IMR-90 (cell line): ENCODE data around the gene NAPSA. TPM values are rescaled to one million over a fixed set of nuclear protein-coding genes. Genes with fewer than 3 reads are reported as not detected.

Experiments
- ATAC-seq: fragments of 200-7000 bp; cut with Tn5 transposase; 2 replicates; pipeline ENCODE4 v1.9.1; 2020; ENCODE audit warnings: low read depth, mild to moderate bottlenecking, moderate library complexity
- BruUV-seq: library from RNA; stranded (reverse); fragments of 400-500 nt; replicated peaks from 2 replicates; lab custom pipeline; 2021; lab: Mats Ljungman, UMichigan
- CTCF ChIA-PET: fragments of 300-600 bp; formaldehyde crosslinking; extraction: SDS; loops from one replicate; lab custom pipeline; 2021; ENCODE audit warnings: antibody characterized with exemption; lab: Yijun Ruan, JAX
- POLR2A ChIA-PET: fragments of 300-600 bp; sonication (Branson Sonifier 250); formaldehyde crosslinking; loops from one replicate; lab custom pipeline; 2022; ENCODE audit warnings: antibody characterized with exemption; ENCODE audit not compliant: unreplicated experiment; lab: Charles Lee
- DNase-seq: peaks from one replicate; pipeline ENCODE4 v3.0.0; 2013
- H2AFZ ChIP-seq: replicated peaks from 2 replicates; pipeline ENCODE3; 2013; ENCODE audit warnings: low read length, mild to moderate bottlenecking; ENCODE audit not compliant: poor library complexity
- H2AK5ac ChIP-seq: 2 replicates; pipeline ENCODE4 v1.6.1; 2013; ENCODE audit warnings: low read depth, low read length, inconsistent platforms
- H2AK9ac ChIP-seq: replicated peaks from 2 replicates; pipeline ENCODE3; 2013; ENCODE audit warnings: mild to moderate bottlenecking, low read depth, low read length, moderate library complexity; ENCODE audit not compliant: poor library complexity
- H2BK120ac ChIP-seq: 2 replicates; pipeline ENCODE4 v1.6.1; 2013; ENCODE audit warnings: low read depth, low read length, inconsistent platforms
- H2BK15ac ChIP-seq: 3 replicates; pipeline ENCODE4 v1.6.1; 2013; ENCODE audit warnings: low read depth, low read length, inconsistent platforms
- H2BK20ac ChIP-seq: 2 replicates; pipeline ENCODE4 v1.6.1; 2013; ENCODE audit warnings: low read depth, mild to moderate bottlenecking, inconsistent platforms, low read length, moderate library complexity
- H2BK5ac ChIP-seq: 2 replicates; pipeline ENCODE4 v1.6.1; 2013; ENCODE audit warnings: mild to moderate bottlenecking, low read depth, low read length, inconsistent platforms; ENCODE audit not compliant: poor library complexity, severe bottlenecking
- H3K14ac ChIP-seq: replicated peaks from 2 replicates; pipeline ENCODE4 v1.6.1; 2013; ENCODE audit warnings: low read depth, low read length, inconsistent platforms
- H3K18ac ChIP-seq: 2 replicates; pipeline ENCODE4 v1.6.1; 2013; ENCODE audit warnings: low read depth, low read length, control low read depth
- H3K23ac ChIP-seq: 2 replicates; pipeline ENCODE4 v1.6.1; 2013; ENCODE audit warnings: low read depth, low read length, inconsistent platforms
- H3K27ac ChIP-seq: 2 replicates; pipeline ENCODE4 v1.5.1; 2013; ENCODE audit warnings: mild to moderate bottlenecking, control low read depth, low read length; ENCODE audit not compliant: insufficient read depth
- H3K27me3 ChIP-seq: 2 replicates; pipeline ENCODE4 v1.6.1; 2013; ENCODE audit warnings: low read length; ENCODE audit not compliant: control insufficient read depth, insufficient read depth
- H3K36me3 ChIP-seq: 2 replicates; pipeline ENCODE4 v1.6.1; 2013; ENCODE audit warnings: low read length, mixed read lengths; ENCODE audit not compliant: control insufficient read depth, insufficient read depth
- H3K4ac ChIP-seq: 2 replicates; pipeline ENCODE4 v1.6.1; 2013; ENCODE audit warnings: low read depth, low read length, inconsistent platforms
- H3K4me1 ChIP-seq: 2 replicates; pipeline ENCODE4 v1.6.1; 2013; ENCODE audit warnings: low read length, mixed read lengths; ENCODE audit not compliant: control insufficient read depth, insufficient read depth
- H3K4me2 ChIP-seq: 2 replicates; pipeline ENCODE4 v1.6.1; 2013; ENCODE audit warnings: low read depth, mild to moderate bottlenecking, control low read depth, low read length, moderate library complexity
- H3K4me3 ChIP-seq: 2 replicates; pipeline ENCODE4 v1.5.1; 2013; ENCODE audit warnings: low read depth, mild to moderate bottlenecking, control low read depth, low read length, moderate library complexity; ENCODE audit not compliant: insufficient read depth
- H3K56ac ChIP-seq: 2 replicates; pipeline ENCODE4 v1.6.1; 2013; ENCODE audit warnings: low read length, inconsistent platforms; ENCODE audit not compliant: insufficient read depth; ENCODE audit errors: extremely low read depth
- H3K79me1 ChIP-seq, 2 experiments: 2 replicates each; pipeline ENCODE4 v1.6.1; 2013; ENCODE audit warnings: low read length in 2 of 2, inconsistent platforms in 1 of 2, low read depth in 1 of 2
- H3K9ac ChIP-seq: 2 replicates; pipeline ENCODE4 v1.6.1; 2013; ENCODE audit warnings: low read depth, low read length, control low read depth
- H3K9me1 ChIP-seq: 2 replicates; pipeline ENCODE4 v1.6.1; 2013; ENCODE audit warnings: low read length, inconsistent platforms; ENCODE audit not compliant: insufficient read depth
- H3K9me3 ChIP-seq: 2 replicates; pipeline ENCODE4 v1.6.1; 2013; ENCODE audit warnings: low read length; ENCODE audit not compliant: control insufficient read depth, insufficient read depth
- H4K20me1 ChIP-seq: 2 replicates; pipeline ENCODE4 v1.6.1; 2013; ENCODE audit warnings: low read length, inconsistent platforms; ENCODE audit not compliant: insufficient read depth
- H4K5ac ChIP-seq: 2 replicates; pipeline ENCODE4 v1.6.1; 2013; ENCODE audit warnings: mild to moderate bottlenecking, low read depth, low read length, control low read depth
- H4K8ac ChIP-seq, 2 experiments: 2 replicates each; pipeline ENCODE4 v1.6.1; 2013; ENCODE audit warnings: low read depth in 2 of 2, low read length in 2 of 2, control low read depth in 1 of 2, inconsistent platforms in 1 of 2
- H4K91ac ChIP-seq: 2 replicates; pipeline ENCODE4 v1.6.1; 2013; ENCODE audit warnings: low read depth, low read length, inconsistent platforms; ENCODE audit not compliant: insufficient read depth
- BHLHE40 ChIP-seq: fragments of 150-350 bp; IDR thresholded peaks from 2 replicates; pipeline ENCODE4 v1.6.1; 2016; ENCODE audit warnings: mild to moderate bottlenecking, low read depth, low read length
- CEBPB ChIP-seq: IDR thresholded peaks from 2 replicates; pipeline ENCODE4 v1.6.1; 2012; ENCODE audit warnings: low read depth, low read length, improper control_type of control experiment
- CHD1 ChIP-seq: IDR thresholded peaks from 2 replicates; pipeline ENCODE4 v1.6.1; 2012; ENCODE audit warnings: low read depth, low read length, improper control_type of control experiment
- CTCF ChIP-seq: conservative IDR thresholded peaks from 2 replicates; pipeline ENCODE4 v1.5.1; 2012; ENCODE audit warnings: mild to moderate bottlenecking, low read depth, low read length, improper control_type of control experiment
- ELK1 ChIP-seq: fragments of 150-350 bp; IDR thresholded peaks from 2 replicates; pipeline ENCODE4 v1.6.1; 2016; ENCODE audit warnings: low read depth, mild to moderate bottlenecking, low read length, moderate library complexity, borderline replicate concordance
- FOS ChIP-seq: fragments of 150-350 bp; IDR thresholded peaks from 2 replicates; pipeline ENCODE4 v1.6.1; 2016; ENCODE audit warnings: low read depth, low read length
- MAFK ChIP-seq: IDR thresholded peaks from 2 replicates; pipeline ENCODE4 v1.6.1; 2012; ENCODE audit warnings: low read depth, low read length, improper control_type of control experiment
- MAZ ChIP-seq: IDR thresholded peaks from 2 replicates; pipeline ENCODE4 v1.6.1; 2012; ENCODE audit warnings: low read depth, mild to moderate bottlenecking, low read length, improper control_type of control experiment, moderate library complexity, borderline replicate concordance
- MXI1 ChIP-seq: IDR thresholded peaks from 2 replicates; pipeline ENCODE4 v1.6.1; 2012; ENCODE audit warnings: low read depth, mild to moderate bottlenecking, low read length, moderate library complexity, borderline replicate concordance
- NFE2L2 ChIP-seq: fragments of 150-350 bp; IDR thresholded peaks from 2 replicates; pipeline ENCODE4 v1.6.1; 2016; ENCODE audit warnings: low read depth, mild to moderate bottlenecking, low read length
- POLR2A ChIP-seq: IDR thresholded peaks from 2 replicates; pipeline ENCODE4 v1.6.1; 2012; ENCODE audit warnings: mild to moderate bottlenecking, low read depth, low read length
- RAD21 ChIP-seq: IDR thresholded peaks from 2 replicates; pipeline ENCODE4 v1.6.1; 2012; ENCODE audit warnings: low read length, improper control_type of control experiment
- RCOR1 ChIP-seq: IDR thresholded peaks from 2 replicates; pipeline ENCODE4 v1.6.1; 2012; ENCODE audit warnings: mild to moderate bottlenecking, low read length, improper control_type of control experiment; ENCODE audit not compliant: insufficient replicate concordance
- RFX5 ChIP-seq: IDR thresholded peaks from 2 replicates; pipeline ENCODE4 v1.8.0; 2012; ENCODE audit warnings: low read depth, mild to moderate bottlenecking, low read length, moderate library complexity
- SMC3 ChIP-seq: fragments of 150-350 bp; IDR thresholded peaks from 2 replicates; pipeline ENCODE4 v1.6.1; 2016; ENCODE audit warnings: low read depth, mild to moderate bottlenecking, antibody characterized with exemption, low read length, moderate library complexity
- USF2 ChIP-seq: fragments of 150-350 bp; IDR thresholded peaks from 2 replicates; pipeline ENCODE4 v1.6.1; 2017; ENCODE audit warnings: mild to moderate bottlenecking, antibody characterized with exemption, low read length, low read depth
- WGBS, 2 experiments: methylation state at CpG; one replicate each; pipeline versions ENCODE4 v1.1.5 to v1.1.7; 2013; ENCODE audit warnings: missing lambda C conversion rate in 2 of 2; ENCODE audit not compliant: insufficient read length in 1 of 2; ENCODE audit errors: extremely low coverage in 2 of 2; 5-methylcytosine and 5-hydroxymethylcytosine counted together
- dilution Hi-C: fragments of 300-500 bp; cut with HindIII; formaldehyde crosslinking; loops from one replicate; pipeline ENCODE4 v1.14.3; 2018; ENCODE audit warnings: low sequenced_read_pairs; ENCODE audit not compliant: unreplicated experiment
- in situ Hi-C: fragments of 300-500 bp; cut with MboI; formaldehyde crosslinking; loops from 3 replicates; pipeline ENCODE4 v1.14.3; 2019; ENCODE audit warnings: low sequenced_read_pairs, inconsistent platforms, mixed read lengths
- intact Hi-C: fragments of 100-400 bp; cut with micrococcal nuclease; formaldehyde crosslinking; loops from 2 replicates; pipeline ENCODE4 v1.10.0; 2022
- polyA plus RNA-seq, 3 experiments: library from polyadenylated mRNA; depleted of rRNA; stranded (reverse); fragments of >200 nt; gene quantifications; 2 replicates each; pipeline ENCODE4 v1.2.3, GENCODE V29; 2012; ENCODE audit warnings: low replicate concordance in 1 of 3
- total RNA-seq: library from RNA; depleted of rRNA; stranded (reverse); fragments of >200 nt; gene quantifications from 2 replicates; pipeline ENCODE4 v1.2.3, GENCODE V29; 2012

The NAPSA gene
- total and polyA plus RNA-seq, 2 of the 4 experiments (the other 2 are of a cell fraction) = 0.39 TPM; not detected in 1

- no peak overlapping the region for H2AK5ac ChIP-seq
- no peak overlapping the region for H3K14ac ChIP-seq
- H3K9me1 ChIP-seq = no peaks in the 10 kb centered on the region
- H3K4ac ChIP-seq = no peak overlapping the region
- no peak overlapping the region for H4K5ac ChIP-seq
- 100% methylated on average over 1 of the region's 4 CpGs; no CpG with 5 or more reads in 1 of the 2 experiments for WGBS, 2 experiments
- no peak overlapping the region for H3K9ac ChIP-seq
- CTCF ChIA-PET = no interaction called here
- no peak overlapping the region for H2BK5ac ChIP-seq
- H3K36me3 ChIP-seq = peaks cover 2% of the 10 kb centered on the region
- no peaks in the 10 kb centered on the region for H3K9me3 ChIP-seq
- DNase-seq (no peak), ATAC-seq (no peak)
- H3K4me3 ChIP-seq = no peak overlapping the region
- no peak overlapping the region for H2BK120ac ChIP-seq
- H2AK9ac ChIP-seq = no peak overlapping the region
- no TSS peak for BruUV-seq
- no peak overlapping the region for H3K4me2 ChIP-seq
- no peaks in the 10 kb centered on the region for H3K4me1 ChIP-seq
- in situ Hi-C loops (no loop called here), dilution Hi-C loops (no loop called here), intact Hi-C loops (no loop called here)
- H3K23ac ChIP-seq = no peak overlapping the region
- no peak overlapping the region for H2BK20ac ChIP-seq
- TF ChIP-seq RFX5 (no peak), ELK1 (no peak), MAFK (no peak), MXI1 (no peak), CHD1 (no peak), CTCF (no peak), POLR2A (no peak), BHLHE40 (no peak), CEBPB (no peak), SMC3 (no peak), RAD21 (no peak), RCOR1 (no peak), FOS (no peak), NFE2L2 (no peak), USF2 (no peak), MAZ (no peak)
- no peak overlapping the region for H3K56ac ChIP-seq
- no peak overlapping the region for H4K8ac ChIP-seq
- no peak overlapping the region for H3K27ac ChIP-seq
- no peak overlapping the region for H2BK15ac ChIP-seq
- H3K79me1 ChIP-seq = peaks cover 2 to 12% of the 10 kb centered on the region in 2 experiments; a peak in 2 of 4 replicates
- no peaks in the 10 kb centered on the region for H3K27me3 ChIP-seq
- POLR2A ChIA-PET = no interaction called here
- no peak overlapping the region for H2AFZ ChIP-seq
- no peaks in the 10 kb centered on the region; the same call in 1 of the 2 replicates for H4K20me1 ChIP-seq
- H4K91ac ChIP-seq = no peak overlapping the region
- no peak overlapping the region for H3K18ac ChIP-seq
Observed at GRCh38 chr19:50393589-50393988, 28.1 kb upstream of the NAPSA start.
